Esophagus squamous epithelium (tissue), 5 donors: ENCODE measurements around the gene RIT1. TPM values are rescaled to one million over a fixed set of nuclear protein-coding genes. Genes with fewer than 3 reads are reported as not detected.
"Not testable (repeated sequence)": the region's sequence is repeated elsewhere in the genome, so short reads cannot be mapped to it uniquely, and the experiment has no call there.

ENCODE experiments used
- DNase-seq: peaks from one replicate; lab custom pipeline; 2025; lab: John Stamatoyannopoulos, UW
- H3K27ac ChIP-seq, 4 donors: fragments of 200-600 bp; sonication (generic); one replicate each; pipeline ENCODE4 v1.5.1; 2016 to 2019; ENCODE audit warnings: mild to moderate bottlenecking in 1 of 4
- H3K27me3 ChIP-seq, 4 donors: fragments of 200-600 bp; sonication (generic); 1 replicate in 3 of 4; 2 replicates in 1 of 4; pipeline versions ENCODE4 v1.5.1 to v1.6.0; 2017 to 2021; ENCODE audit warnings: antibody characterized with exemption in 1 of 4
- H3K36me3 ChIP-seq, 3 donors: fragments of 200-600 bp; sonication (generic); one replicate each; pipeline ENCODE4 v1.5.1; 2016 to 2019
- H3K4me1 ChIP-seq, 3 donors: fragments of 200-600 bp; sonication (generic); one replicate each; pipeline ENCODE4 v1.5.1; 2017 to 2019
- H3K4me3 ChIP-seq, 4 donors: fragments of 200-600 bp; sonication (generic); 1 replicate in 3 of 4; 2 replicates in 1 of 4; pipeline ENCODE4 v1.5.1; 2016 to 2019; ENCODE audit warnings: mild to moderate bottlenecking in 2 of 4, moderate library complexity in 1 of 4
- H3K9me3 ChIP-seq, 3 donors: fragments of 200-600 bp; sonication (generic); one replicate each; pipeline ENCODE4 v1.5.1; 2016 to 2019
- POLR2A ChIP-seq, 4 donors: fragments of 450-650 bp; IDR thresholded peaks; one replicate each; pipeline ENCODE4 v1.6.1; 2017; ENCODE audit warnings: antibody characterized with exemption in 4 of 4, mild to moderate bottlenecking in 4 of 4, moderate library complexity in 3 of 4
- WGBS, 2 donors: methylation state at CpG; one replicate each; pipeline ENCODE4 v1.1.5; 2018; 5-methylcytosine and 5-hydroxymethylcytosine counted together
- intact Hi-C: fragments of 100-400 bp; cut with DNase I; formaldehyde crosslinking; loops from one replicate; pipeline ENCODE4 v1.15.0; 2022
- total RNA-seq, 4 donors: library from RNA; depleted of rRNA; stranded (reverse); fragments of >200 nt; gene quantifications; one replicate each; pipeline ENCODE4 v1.1.0, GENCODE V29; 2016
- TF ChIP-seq, protein P1 (sequence below), 6 experiments: fragments of 450-650 bp in 4 of 6; fragments of 200-600 bp in 2 of 6; sonication (generic) in 2 of 6; IDR thresholded peaks; one replicate each; pipeline ENCODE4 v1.5.1; 2016 to 2019; ENCODE audit warnings: antibody characterized with exemption in 6 of 6, mild to moderate bottlenecking in 4 of 6, moderate library complexity in 4 of 6
- donor health status: DM: yes; HTN: yes; CAD: no.

Gene RIT1
- total RNA-seq, 4 donors from 2014 or later: 35.3 to 55.4 (median 42.6) TPM

DNA sequence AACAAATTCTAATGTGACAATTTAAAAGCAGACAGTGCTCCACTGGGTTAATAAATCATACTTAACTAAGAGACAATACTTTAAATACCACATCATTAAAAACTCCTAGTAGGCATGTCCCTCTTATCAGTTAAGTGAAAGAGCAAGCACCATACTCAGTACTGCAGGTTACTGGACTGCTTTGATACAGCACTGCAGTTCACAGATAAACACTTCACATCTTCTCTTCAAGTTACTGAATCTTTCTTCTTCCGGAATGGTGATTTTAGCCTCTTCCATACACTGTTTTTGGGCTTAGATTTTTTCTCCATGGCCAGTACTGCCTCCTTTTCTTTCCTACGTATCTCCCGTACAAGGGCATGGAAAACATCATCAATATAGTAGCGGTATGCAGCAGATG, 11.0 kb downstream of the RIT1 start:
- intact Hi-C loops: no loop called here
- Histone ChIP-seq H3K36me3 (peaks cover 35 to 100% (median 62%) of the 10 kb centered on the region in 3 donors), H3K27ac (no peak overlapping the region), H3K9me3 (no peaks in the 10 kb centered on the region), H3K4me3 (no peak overlapping the region), H3K4me1 (no peaks in the 10 kb centered on the region), H3K27me3 (no peaks in the 10 kb centered on the region)
- TF ChIP-seq POLR2A (IDR thresholded peaks at IDR 0.05): no peak
- TF ChIP-seq, protein P1, sequence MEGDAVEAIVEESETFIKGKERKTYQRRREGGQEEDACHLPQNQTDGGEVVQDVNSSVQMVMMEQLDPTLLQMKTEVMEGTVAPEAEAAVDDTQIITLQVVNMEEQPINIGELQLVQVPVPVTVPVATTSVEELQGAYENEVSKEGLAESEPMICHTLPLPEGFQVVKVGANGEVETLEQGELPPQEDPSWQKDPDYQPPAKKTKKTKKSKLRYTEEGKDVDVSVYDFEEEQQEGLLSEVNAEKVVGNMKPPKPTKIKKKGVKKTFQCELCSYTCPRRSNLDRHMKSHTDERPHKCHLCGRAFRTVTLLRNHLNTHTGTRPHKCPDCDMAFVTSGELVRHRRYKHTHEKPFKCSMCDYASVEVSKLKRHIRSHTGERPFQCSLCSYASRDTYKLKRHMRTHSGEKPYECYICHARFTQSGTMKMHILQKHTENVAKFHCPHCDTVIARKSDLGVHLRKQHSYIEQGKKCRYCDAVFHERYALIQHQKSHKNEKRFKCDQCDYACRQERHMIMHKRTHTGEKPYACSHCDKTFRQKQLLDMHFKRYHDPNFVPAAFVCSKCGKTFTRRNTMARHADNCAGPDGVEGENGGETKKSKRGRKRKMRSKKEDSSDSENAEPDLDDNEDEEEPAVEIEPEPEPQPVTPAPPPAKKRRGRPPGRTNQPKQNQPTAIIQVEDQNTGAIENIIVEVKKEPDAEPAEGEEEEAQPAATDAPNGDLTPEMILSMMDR (IDR thresholded peaks at IDR 0.05): no peak
- 85 to 95% methylated on average over 4 of the region's 4 CpGs for WGBS, 2 donors
- no peak for DNase-seq

DNA sequence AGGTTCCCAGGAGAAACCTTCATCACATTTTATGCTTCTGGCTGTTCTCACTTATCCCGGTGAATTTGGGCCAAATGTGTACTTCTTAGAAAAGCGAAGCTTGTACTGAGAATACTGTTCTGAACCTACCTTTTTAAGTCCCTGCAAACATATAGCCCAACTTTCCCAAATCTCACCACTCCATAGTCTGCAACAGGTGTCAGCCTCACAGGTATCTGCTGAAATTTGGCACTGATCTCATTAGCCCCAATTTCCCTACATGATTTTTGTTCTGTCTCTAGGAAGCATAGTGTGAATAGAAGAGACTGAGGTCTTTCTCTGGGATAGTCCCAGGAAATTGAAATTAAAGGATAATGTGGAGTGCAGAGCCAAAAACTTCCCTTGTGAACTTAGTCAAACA, 11.5 kb downstream of the RIT1 start:
- Histone ChIP-seq H3K9me3 (no peaks in the 10 kb centered on the region), H3K27me3 (no peaks in the 10 kb centered on the region), H3K4me3 (no peak overlapping the region), H3K36me3 (peaks cover 35 to 95% (median 58%) of the 10 kb centered on the region in 3 donors), H3K27ac (no peak overlapping the region), H3K4me1 (no peaks in the 10 kb centered on the region)
- TF ChIP-seq POLR2A (IDR thresholded peaks at IDR 0.05): no peak
- TF ChIP-seq, protein P1 (IDR thresholded peaks at IDR 0.05): no peak
- intact Hi-C loops: no loop called here
- DNase-seq: no peak
- WGBS, 2 donors: 97 to 100% methylated on average over 2 of the region's 2 CpGs

DNA sequence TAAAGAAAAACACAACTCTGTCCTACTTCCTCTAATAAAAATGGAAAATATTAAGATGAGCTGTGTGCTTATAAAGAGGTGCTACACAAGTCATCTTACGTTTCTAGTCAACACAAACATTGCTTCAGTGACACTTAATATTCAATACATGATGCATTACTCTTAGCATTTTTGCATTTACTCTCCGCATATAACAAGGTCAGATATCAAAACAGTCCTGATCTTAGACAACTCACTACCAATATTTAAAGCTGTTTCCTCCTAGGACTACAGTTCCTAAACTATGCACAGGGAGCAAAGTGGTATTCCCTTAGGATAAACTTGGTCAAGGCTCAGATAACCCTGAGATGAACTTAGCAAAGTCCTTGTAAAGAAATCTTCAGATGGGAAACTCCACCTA, 12.3 kb downstream of the RIT1 start:
- H3K9me3 ChIP-seq: no peaks in the 10 kb centered on the region
- H3K4me1 ChIP-seq: peaks cover 0 to 6% (median 2%) of the 10 kb centered on the region in 3 donors
- DNase-seq: no peak
- TF ChIP-seq, protein P1 (IDR thresholded peaks at IDR 0.05): no peak
- no peak for TF ChIP-seq POLR2A (IDR thresholded peaks at IDR 0.05)
- intact Hi-C loops: no loop called here
- peaks cover 32 to 87% (median 51%) of the 10 kb centered on the region in 3 donors for H3K36me3 ChIP-seq
- H3K27ac ChIP-seq: no peak overlapping the region
- H3K27me3 ChIP-seq: no peaks in the 10 kb centered on the region
- WGBS, 2 donors: 61 to 74% methylated on average over 2 of the region's 2 CpGs
- H3K4me3 ChIP-seq: no peak overlapping the region

- Histone ChIP-seq H3K36me3 (peaks cover 23 to 76% (median 39%) of the 10 kb centered on the region in 3 donors), H3K4me3 (no peak overlapping the region), H3K27ac (no peak overlapping the region), H3K27me3 (no peaks in the 10 kb centered on the region), H3K9me3 (no peaks in the 10 kb centered on the region), H3K4me1 (peaks cover 0 to 17% (median 11%) of the 10 kb centered on the region in 3 donors)
- WGBS, 2 donors: 73 to 97% methylated on average over 1 of the region's 1 CpG
- intact Hi-C loops: no loop called here
- DNase-seq: no peak
- TF ChIP-seq, protein P1 (IDR thresholded peaks at IDR 0.05): no peak
- TF ChIP-seq POLR2A (IDR thresholded peaks at IDR 0.05): no peak
Measured at GRCh38 chr1:155897746-155898145, 13.4 kb downstream of the RIT1 start.

GRCh38 chr1:155896476-155896875, 14.7 kb downstream of the RIT1 start:
- Histone ChIP-seq H3K4me1 (peaks cover 0 to 23% (median 16%) of the 10 kb centered on the region in 3 donors), H3K36me3 (peaks cover 16 to 63% (median 26%) of the 10 kb centered on the region in 3 donors)
- intact Hi-C loops, H3K27me3 ChIP-seq, H3K4me3 ChIP-seq, DNase-seq, H3K27ac ChIP-seq, H3K9me3 ChIP-seq: not testable (repeated sequence)
- 92 to 93% methylated on average over 6 to 8 of the region's 8 CpGs for WGBS, 2 donors

- H3K27ac ChIP-seq, H3K27me3 ChIP-seq, H3K9me3 ChIP-seq, intact Hi-C loops, DNase-seq, H3K4me3 ChIP-seq: not testable (repeated sequence)
- H3K4me1 ChIP-seq: peaks cover 0 to 23% (median 16%) of the 10 kb centered on the region in 3 donors
- WGBS, 2 donors: 96 to 100% methylated on average over 4 to 5 of the region's 6 CpGs
- peaks cover 8 to 54% (median 18%) of the 10 kb centered on the region in 3 donors for H3K36me3 ChIP-seq
Measured at GRCh38 chr1:155895617-155896016, 15.5 kb downstream of the RIT1 start.
